Erythroblast (primary cell): ENCODE measurements around the gene PCNX1.

Source experiments
- GATA1 ChIP-seq: IDR thresholded peaks from 2 replicates; pipeline ENCODE4 v1.6.1; 2011; ENCODE audit warnings: low read depth, mild to moderate bottlenecking, control low read depth, low read length, moderate library complexity
- POLR2A ChIP-seq: IDR thresholded peaks from 2 replicates; pipeline ENCODE4 v1.6.1; 2011; ENCODE audit warnings: mild to moderate bottlenecking, low read length

DNA sequence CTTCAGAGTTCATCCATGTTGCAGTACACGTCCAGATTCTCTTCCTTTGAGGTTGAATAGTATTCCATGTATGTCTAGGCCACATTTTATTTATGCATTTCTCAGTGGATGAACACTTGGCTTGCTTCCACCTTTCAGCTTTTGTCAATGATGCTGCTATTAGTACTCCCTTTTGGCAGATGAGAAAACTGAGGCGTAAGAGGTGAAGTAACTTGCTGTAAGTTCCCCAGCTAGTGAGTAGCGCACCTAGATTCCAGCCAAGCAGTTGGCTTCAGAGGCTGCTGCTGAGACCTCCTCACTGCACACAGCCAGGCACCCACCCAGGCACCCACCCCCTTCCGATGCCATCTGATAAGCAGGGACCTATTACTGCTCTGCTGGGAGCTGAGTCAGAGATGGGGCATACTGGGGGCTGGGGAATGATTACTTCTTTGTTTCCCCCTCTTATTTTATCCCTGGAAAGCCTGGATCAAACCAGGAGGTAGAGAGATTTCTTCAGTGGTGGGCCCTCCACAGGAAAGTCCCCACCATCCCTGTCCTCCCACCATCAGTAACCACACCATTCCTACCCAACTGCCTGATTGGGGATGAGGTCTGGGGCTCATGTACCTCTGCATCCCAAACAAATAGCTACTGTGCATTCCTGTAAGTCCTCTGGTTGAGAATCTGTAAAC is 234.6 kb downstream of the PCNX1 start:
- TF ChIP-seq POLR2A (no peak), GATA1 (no peak)
